ENCODE data around the gene SS18L1.
A peak's percentile ranks its signal among the peaks of the same experiment; 100 is the strongest.

Gene SS18L1

GRCh38 chr20:62120990-62121775, 22.4 kb upstream of the SS18L1 start:
- DNase-seq, result no peak

- peak; percentile 78 for DNase-seq
These were observed 21.6 kb upstream of the SS18L1 start, which contains the start of gene LSM14B for GRCh38 chr20:62121776-62122653. LSM14B (plus strand) TSS chr20:62122475; CDS start chr20:62122667, 192 bp downstream.

- DNase-seq, result no peak
These were observed 20.7 kb upstream of the SS18L1 start for GRCh38 chr20:62122654-62123449.

GRCh38 chr20:62123450-62124118, 20.0 kb upstream of the SS18L1 start:
- peak; percentile 44 for DNase-seq

GRCh38 chr20:62126141-62126540, 17.4 kb upstream of the SS18L1 start:
- no peak for DNase-seq

GRCh38 chr20:62127799-62128198, 15.8 kb upstream of the SS18L1 start:
- no peak for DNase-seq

GRCh38 chr20:62128502-62128901, 15.1 kb upstream of the SS18L1 start:
- no peak for DNase-seq

- no peak for DNase-seq
These were observed 13.6 kb upstream of the SS18L1 start for GRCh38 chr20:62129731-62130531.

- DNase-seq, result no peak
These were observed 11.8 kb upstream of the SS18L1 start for GRCh38 chr20:62131560-62132320.

- DNase-seq, result no peak
These were observed 11.1 kb upstream of the SS18L1 start for GRCh38 chr20:62132421-62132820.

GRCh38 chr20:62133051-62133845, 10.3 kb upstream of the SS18L1 start:
- no peak for DNase-seq

- no peak for DNase-seq
These were observed 9.7 kb upstream of the SS18L1 start for GRCh38 chr20:62133864-62134263.

- DNase-seq, result no peak
These were observed 8.8 kb upstream of the SS18L1 start for GRCh38 chr20:62134735-62135231.

- DNase-seq, result no peak
These were observed 7.8 kb upstream of the SS18L1 start for GRCh38 chr20:62135573-62136266.

- no peak for DNase-seq
These were observed 7.1 kb upstream of the SS18L1 start for GRCh38 chr20:62136283-62137091.

GRCh38 chr20:62137092-62137384, 6.5 kb upstream of the SS18L1 start:
- no peak for DNase-seq

- no peak for DNase-seq
These were observed 5.9 kb upstream of the SS18L1 start for GRCh38 chr20:62137478-62138203.

GRCh38 chr20:62138204-62138543, 5.4 kb upstream of the SS18L1 start:
- DNase-seq, result no peak
